HEK293T (cell line): ENCODE results near the gene MED1.

Experiments used
- ARNT ChIP-seq: fragments of 450-650 bp; IDR thresholded peaks from 2 replicates; pipeline ENCODE4 v1.6.1; 2017; ENCODE audit warnings: mild to moderate bottlenecking
- FOXA1 ChIP-seq: fragments of 450-650 bp; IDR thresholded peaks from 2 replicates; pipeline ENCODE4 v1.6.1; 2016; ENCODE audit warnings: mild to moderate bottlenecking
- FOXK2 ChIP-seq: fragments of 450-650 bp; IDR thresholded peaks from 2 replicates; pipeline ENCODE4 v1.6.1; 2016; ENCODE audit warnings: mild to moderate bottlenecking
- FOXM1 ChIP-seq: fragments of 450-650 bp; IDR thresholded peaks from 2 replicates; pipeline ENCODE4 v1.6.1; 2017; ENCODE audit warnings: mild to moderate bottlenecking, borderline replicate concordance
- HDGF ChIP-seq: fragments of 450-650 bp; IDR thresholded peaks from 2 replicates; pipeline ENCODE4 v1.6.1; 2017; ENCODE audit warnings: antibody characterized with exemption, borderline replicate concordance
- L3MBTL2 ChIP-seq: fragments of 450-650 bp; conservative IDR thresholded peaks from 2 replicates; pipeline ENCODE4 v1.6.1; 2016; ENCODE audit warnings: mild to moderate bottlenecking
- NFRKB ChIP-seq: fragments of 450-650 bp; IDR thresholded peaks from 2 replicates; pipeline ENCODE4 v1.6.1; 2016; ENCODE audit warnings: mild to moderate bottlenecking, moderate library complexity
- PKNOX1 ChIP-seq: fragments of 450-650 bp; IDR thresholded peaks from 2 replicates; pipeline ENCODE4 v1.6.1; 2016
- SP1 ChIP-seq: fragments of 450-650 bp; IDR thresholded peaks from 2 replicates; pipeline ENCODE4 v1.6.1; 2017
- ZNF384 ChIP-seq: fragments of 450-650 bp; IDR thresholded peaks from 2 replicates; pipeline ENCODE4 v1.6.1; 2016

- no peak for TF ChIP-seq ZNF384
- TF ChIP-seq HDGF: no peak
- no peak for TF ChIP-seq SP1
- TF ChIP-seq ARNT: no peak
- no peak for TF ChIP-seq FOXA1
- no peak for TF ChIP-seq FOXM1
- TF ChIP-seq PKNOX1: no peak
- TF ChIP-seq NFRKB: no peak
- no peak for TF ChIP-seq FOXK2
- no peak for TF ChIP-seq L3MBTL2
Measured at GRCh38 chr17:39391448-39391847, 59.6 kb downstream of the MED1 start.
